CMK (cell line): ENCODE results near the gene IDUA.
"Not testable (repeated sequence)": the region's sequence is repeated elsewhere in the genome, so short reads cannot be mapped to it uniquely, and the experiment has no call there.

ENCODE experiments used
- DNase-seq: peaks from one replicate; pipeline ENCODE4 v3.0.0-alpha.2; 2010; ENCODE audit warnings: low read depth

The IDUA gene

DNA sequence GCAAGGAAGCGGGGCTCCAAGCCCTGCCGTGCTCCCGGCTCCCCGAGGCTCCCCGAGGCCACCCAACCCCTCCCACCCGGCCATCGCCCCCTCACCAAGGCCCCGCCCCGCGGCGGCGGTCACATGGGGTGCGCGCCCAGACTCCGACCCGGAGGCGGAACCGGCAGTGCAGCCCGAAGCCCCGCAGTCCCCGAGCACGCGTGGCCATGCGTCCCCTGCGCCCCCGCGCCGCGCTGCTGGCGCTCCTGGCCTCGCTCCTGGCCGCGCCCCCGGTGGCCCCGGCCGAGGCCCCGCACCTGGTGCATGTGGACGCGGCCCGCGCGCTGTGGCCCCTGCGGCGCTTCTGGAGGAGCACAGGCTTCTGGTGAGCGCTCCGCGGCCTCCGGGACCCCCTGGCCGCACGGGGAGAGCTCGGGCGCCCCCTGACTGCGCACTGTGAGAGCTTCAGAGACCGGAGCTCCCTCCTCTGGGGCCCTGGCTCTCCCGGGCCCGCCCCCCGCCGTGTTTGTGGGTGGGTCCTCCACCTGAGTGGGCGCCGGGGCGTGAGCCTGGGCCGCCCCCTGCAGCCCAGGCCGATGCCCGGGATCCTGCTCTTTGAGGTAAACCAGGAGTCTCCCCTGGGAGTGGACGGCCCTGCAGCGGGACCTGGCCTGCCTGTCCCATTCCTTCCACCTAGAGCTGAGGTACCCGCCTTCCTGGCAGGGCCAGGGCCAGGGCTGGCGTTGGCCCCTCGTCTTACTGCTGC, at the start of gene IDUA:
IDUA (plus strand) TSS at position 166 of the 745 bp plus-strand sequence; CDS start at position 207, 41 bp downstream.
- peak; percentile 74 for DNase-seq

DNA sequence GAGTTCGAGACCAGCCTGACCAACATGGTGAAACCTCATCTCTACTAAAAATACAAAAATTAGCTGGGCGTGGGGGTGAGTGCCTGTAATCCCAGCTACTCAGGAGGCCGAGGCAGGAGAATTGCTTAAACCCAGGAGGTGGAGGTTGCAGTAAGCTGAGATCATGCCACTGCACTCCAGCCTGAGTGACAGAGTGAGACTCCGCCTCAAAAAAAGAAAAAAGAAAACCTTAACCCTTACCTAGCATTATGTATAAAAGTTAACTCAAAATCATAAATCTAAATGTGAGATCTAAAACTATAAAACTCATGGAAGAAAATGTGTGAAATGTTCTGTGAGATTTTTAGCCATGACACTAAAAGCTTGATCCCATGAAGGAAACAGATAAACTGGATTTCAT, 47.3 kb upstream of the IDUA start:
- DNase-seq = not testable (repeated sequence)

DNA sequence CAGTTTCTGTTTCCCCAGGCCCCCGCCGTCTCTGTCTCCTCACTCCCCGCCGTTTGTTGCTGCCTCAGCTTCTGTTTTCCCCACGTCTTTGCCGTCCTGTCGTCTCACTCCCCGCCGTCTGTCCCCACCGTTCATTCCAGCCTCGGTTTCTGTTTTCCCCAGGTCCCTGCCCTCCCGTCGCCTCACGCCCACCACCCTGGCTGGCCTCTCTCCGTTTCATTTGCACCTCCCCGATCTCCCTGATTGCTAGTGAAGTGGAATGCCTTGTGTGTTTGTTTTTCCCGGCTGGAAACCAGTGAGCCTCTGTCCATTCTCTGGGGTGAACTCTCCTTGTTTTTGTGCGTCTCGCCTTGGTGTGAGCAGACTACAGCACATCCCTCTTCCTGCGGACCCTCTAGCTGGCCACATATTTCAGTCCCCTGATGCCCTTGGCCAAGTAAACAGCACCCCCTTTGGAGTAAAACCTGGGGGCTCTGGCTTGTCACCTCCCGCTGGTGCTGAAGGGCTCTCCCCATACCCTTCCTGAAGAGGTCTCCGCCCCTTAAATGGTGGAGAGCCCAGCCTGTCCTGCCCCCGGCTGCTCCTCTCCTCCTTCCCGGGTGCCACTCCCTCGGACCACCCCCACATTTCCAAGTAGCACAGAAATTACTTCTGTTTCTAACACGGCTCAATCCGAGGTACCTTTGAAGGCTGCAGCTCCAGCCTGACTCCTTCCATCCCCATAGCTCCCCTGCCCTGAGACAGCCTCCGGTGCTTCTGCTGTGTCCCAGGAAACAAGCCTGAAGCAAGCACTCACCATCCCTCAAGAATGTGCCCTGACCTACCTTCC, 41.4 kb upstream of the IDUA start:
- DNase-seq = no peak

DNA sequence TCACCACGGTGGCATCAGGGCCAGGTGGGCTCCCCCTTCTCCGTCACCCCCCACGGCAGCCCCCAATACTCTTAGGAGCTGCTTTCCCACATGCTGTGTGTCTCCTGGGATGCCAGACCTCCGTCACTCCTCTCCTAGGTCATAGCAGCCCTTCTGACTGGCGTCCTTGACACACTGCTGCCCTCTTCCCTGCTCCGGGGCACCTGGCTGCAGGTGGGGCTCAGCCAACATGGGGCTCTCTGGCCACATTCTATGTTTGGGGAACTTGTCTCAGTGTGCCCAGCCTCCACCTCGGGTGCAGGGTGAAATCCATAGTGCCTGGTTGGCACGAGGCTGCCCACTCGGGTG, 40.8 kb upstream of the IDUA start:
- DNase-seq = no peak

DNA sequence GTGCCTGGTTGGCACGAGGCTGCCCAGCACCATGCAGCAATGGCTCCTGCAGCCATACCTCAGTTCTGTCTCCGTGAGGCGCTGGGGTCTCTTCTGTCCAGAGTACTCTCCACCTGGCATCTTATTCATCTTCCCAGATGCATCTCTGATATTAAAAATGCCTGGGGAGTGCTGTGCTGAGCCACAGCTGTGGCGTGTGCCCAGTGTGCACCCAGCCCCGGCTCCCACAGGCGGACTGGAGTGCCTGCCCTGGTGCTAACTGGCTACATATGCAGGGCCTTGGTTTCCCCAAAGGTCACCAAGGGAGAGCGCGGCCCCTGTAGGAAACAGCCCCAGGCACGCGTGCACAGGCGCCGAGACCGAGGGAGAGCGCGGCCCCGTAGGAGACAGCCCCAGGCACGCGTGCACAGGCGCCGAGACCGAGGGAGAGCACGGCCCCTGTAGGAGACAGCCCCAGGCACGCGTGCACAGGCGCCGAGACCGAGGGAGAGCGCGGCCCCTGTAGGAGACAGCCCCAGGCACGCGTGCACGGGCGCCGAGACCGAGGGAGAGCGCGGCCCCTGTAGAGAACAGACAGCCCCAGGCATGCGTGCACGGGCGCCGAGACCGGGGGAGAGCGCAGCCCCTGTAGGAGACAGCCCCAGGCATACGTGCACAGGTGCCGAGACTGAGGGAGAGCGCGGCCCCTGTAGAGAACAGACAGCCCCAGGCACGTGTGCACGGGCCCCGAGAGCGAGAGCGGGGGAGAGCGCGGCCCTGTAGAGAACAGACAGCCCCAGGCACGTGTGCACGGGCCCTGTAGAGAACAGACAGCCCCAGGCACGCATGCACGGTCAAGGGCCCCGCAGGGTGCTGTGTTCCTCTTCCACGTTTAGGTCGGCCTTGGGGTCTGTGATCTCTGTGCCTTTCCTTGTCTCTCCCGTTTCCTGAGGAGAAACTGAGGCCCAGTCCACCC, 40.0 kb upstream of the IDUA start:
- no peak for DNase-seq

DNA sequence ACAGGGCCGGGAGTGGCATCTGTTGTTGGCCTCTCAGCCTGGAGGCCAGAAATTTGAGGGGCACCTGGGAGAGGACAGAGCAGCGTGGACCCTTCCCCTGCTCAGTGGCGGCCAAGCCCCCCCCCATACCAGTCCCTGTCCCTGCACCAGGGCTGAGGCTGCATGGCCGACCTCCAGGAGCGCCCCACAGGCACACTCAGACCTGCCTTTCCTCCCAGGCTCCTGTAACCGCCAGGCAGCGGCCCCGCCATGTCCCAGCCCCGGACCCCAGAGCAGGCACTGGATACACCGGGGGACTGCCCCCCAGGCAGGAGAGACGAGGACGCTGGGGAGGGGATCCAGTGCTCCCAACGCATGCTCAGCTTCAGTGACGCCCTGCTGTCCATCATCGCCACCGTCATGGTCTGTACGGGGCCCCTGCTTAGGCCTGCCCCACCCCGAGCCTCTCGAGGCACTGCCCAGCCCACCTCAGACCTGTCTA, 39.3 kb upstream of the IDUA start:
- DNase-seq = no peak

DNA sequence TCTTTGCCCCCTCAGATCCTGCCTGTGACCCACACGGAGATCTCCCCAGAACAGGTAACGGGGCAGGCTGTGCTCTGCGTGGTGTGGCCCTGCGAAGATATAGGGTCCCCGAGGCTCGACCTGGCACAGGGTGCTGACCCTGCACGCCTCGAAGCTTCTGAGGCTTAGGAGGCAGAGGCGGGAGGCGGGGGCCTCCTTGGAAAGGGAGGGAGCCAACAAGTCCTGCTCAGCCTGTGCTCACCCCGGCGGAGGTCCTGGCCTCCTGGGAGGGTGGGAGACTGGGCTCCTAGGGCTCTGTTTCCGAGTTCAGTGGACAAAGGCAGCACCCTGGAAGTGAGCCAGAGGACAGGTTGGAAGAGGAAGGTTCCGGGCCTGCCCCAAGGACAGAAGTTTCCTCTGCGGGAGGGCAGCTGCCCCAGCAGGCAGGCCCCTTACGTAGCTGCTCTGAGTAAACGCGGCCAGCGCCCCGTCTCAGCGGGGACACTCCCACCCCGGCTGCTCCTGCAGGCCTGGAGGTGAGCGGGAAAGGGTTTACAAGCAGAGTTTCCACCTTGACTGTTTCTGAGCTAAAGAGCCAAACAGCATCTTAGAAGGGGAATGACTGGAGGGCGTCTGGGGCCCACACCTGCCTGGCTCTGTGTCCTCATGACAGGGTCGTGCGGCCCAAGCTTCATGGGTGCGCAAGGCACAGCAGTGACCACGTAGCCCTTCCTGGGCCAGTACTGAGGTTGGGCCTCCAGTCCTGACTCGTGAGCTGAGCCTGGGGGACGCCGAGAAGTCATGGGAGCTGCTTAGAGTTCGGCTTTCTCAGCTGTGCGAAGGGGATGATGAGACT, 38.5 kb upstream of the IDUA start:
- DNase-seq = no peak

DNA sequence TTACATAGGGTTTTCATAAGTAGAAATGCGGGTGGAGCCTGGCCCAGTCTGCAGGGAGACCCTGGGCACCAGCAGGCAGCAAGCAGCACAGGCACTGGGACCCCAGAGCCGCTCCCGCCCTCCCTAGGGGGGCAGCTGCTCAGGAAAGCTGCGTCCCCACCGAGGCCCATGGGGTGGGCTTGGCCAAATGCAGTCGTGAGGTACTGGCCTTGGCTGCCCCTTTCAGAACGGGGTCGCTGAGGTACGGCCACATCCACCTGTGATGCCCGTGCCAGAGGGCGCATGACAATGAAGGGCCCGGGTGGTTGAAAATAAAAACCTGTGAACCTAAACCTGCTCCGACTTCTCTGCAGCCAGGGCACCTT, 37.9 kb upstream of the IDUA start:
- no peak for DNase-seq

DNA sequence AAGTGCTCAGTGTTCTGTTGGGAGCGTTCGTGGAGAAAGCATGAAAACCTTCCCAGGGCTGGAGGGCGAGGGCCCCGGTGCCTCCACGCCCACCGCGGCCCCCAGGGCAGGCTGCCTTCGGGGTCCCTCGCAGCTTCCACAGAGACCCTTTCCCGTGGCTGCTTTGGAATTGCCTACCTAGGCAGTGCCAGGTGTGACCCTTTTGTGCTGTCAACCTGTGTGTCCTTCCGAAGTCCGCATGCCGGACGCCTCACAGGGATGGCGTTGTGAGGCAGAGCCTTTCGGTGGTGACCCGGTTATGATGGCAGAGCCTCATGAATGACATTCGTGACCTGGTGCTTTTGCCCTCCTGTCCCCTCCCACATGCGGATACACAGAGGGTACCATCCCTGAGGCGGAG, 37.2 kb upstream of the IDUA start:
- DNase-seq = no peak

DNA sequence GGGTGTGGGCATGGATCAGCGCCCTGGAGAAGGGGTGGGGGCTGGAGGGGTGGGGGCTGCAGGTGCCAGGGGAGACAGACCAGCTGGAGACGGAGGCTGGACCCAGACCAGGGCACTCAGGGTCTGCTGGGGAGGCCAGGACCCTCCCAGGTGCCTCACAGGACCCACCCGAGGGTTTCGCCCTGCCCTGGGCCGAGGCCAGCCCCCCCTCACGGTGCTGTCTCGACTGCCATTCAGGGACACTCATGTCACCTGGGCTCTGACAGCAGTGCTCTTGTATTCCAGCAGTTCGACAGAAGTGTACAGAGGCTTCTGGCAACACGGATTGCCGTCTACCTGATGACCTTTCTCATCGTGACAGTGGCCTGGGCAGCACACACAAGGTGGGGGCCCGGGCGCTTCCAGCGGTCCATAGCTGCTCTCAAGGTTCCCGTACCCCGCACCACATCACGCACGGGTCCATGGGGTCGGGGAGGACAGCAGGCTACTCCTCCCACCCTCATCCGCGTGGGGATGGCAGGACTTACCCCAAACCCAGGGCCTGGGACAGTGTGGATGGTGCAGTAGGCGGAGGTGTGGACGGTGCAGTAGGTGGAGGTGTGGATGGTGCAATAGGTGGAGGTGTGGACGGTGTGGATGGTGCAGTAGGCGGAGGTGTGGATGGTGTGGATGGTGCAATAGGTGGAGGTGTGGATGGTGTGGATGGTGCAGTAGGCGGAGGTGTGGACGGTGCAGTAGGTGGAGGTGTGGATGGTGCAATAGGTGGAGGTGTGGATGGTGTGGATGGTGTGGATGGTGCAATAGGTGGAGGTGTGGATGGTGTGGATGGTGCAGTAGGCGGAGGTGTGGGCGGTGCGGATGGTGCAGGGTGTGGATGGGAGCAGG, 36.5 kb upstream of the IDUA start:
- no peak for DNase-seq

DNA sequence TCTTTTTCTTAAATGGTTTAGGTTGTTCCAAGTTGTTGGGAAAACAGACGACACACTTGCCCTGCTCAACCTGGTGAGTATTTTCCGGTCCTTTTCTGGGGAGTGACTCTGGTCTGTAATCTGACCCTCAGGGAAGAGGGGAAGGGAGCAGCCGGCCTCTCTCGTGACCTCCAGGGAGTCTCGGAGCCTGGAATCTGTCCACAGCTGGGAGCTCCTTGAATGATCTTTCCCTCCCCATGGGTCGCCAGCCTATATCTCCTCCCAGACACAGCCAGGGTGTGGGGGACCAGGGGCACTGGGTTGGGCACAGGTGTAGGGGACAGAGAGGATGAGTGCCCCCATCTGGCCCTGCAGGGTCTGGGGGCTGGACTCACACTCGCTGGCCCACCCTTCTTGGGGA, 35.7 kb upstream of the IDUA start:
- no peak for DNase-seq

DNA sequence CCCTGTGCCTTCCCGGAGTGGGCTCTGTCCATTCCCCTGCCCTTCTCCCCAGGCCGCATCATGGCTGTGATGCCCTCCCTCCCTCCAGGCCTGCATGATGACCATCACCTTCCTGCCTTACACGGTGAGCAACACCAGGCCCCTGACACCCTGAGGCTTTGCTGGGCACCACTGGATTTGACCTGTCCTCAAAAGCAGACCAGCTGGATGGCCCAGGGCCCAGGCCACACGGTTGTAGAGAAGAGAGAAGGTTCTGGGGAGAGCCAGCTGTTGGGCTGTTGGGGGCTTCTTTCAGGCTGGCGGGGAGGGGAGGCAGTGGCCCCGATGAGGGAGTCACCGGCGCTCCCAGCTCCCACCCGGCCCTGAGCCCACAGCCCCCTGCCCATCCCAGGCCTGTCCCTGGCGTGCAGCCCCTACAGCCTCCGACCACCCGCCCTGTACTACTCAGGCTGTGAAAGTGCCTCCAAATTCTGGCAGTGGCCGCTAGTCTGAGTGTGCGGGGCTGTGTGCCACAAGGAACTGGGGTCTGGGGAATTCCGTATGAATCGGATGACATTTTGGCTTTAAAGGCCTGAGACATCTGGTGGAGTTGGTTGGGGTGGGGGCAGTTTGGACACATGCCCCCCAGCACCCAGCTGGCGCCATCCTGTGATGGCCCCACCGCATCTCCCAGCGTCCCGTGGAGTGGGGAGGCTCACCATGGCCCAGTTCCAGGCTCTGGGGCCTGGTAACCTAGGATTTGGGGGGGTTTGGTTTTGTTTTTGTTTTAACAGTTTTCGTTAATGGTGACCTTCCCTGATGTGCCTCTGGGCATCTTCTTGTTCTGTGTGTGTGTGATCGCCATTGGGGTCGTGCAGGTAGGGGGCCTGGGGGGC, 35.0 kb upstream of the IDUA start:
- DNase-seq = no peak

DNA sequence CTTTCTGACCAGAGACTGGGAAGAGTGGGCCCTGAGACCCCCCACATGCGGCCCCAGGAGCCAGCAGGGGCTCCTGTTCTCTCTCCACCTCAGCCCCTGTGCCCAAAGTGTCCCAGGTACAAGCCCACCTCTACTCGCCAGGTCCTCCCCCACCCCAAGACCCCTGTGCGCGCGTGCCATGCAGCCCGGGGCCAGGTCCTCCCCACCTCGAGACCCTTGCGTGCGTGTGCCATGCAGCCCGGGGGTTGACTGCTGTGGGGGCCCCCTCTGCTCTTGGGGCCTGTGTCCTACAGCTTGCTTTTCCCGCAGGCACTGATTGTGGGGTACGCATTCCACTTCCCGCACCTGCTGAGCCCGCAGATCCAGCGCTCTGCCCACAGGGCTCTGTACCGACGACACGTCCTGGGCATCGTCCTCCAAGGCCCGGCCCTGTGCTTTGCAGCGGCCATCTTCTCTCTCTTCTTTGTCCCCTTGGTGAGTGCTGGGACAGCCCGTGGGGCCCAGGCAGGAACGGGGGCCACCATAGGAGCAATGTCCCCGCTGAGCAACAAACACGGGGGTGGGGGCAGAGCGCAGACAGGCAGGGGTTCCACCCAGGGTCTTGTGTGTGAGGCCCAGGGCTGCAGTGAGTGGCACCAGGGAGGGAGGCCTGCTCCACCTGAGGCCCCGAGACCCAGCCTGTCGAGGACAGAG, 33.8 kb upstream of the IDUA start:
- DNase-seq = no peak

DNA sequence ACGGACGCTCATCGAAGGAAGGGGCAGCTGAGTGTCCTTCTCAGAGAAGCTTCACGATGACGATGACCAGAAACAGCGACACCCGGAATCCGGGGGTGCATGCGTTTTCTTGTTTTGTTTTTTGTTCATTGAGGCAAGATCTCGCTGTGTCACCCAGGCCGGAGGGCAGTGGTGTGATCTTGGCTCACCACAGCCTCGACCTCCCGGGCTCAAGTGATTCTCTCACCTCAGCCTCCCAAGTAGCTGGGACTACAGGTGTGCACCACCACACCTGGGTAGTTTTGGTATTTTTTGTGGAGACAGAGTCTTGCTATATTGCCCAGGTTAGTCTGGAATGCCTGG, 33.3 kb upstream of the IDUA start:
- DNase-seq = no peak

DNA sequence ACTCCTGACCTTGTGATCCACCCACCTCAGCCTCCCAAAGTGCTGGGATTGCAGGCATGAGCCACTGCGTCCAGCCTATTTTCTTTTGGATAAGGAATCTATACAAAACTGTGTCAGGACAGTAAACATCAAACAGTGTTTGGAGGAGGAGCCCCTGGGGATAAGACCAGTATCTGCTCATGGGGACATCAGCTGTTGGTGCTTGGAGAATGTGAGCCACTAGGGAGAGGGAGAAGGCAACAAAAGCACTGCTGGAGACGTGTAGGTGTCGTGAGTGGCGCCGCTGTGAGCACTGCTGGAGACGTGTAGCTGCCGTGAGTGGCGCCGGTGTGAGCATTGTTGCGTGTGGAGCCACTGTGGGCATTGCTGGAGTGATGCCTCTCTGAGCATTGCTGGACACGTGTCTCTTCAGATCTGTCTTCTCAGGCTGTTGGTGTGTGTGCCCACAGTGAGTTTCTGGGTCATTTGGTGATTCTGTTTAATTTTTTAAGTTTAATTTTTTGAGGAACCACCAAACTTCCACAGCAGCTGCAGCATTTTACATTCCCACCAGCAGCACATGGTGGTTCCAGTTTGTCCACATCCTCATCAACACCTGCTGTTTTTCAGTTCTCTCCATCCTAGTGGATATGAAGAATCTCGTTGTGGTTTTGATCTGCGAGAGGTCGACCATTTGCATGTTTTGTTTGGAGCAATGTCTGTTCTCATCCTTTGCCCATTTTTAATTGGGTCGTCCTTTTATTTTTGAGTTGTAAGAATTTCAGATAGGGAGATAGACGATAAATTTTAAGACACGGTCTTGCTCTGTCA, 32.4 kb upstream of the IDUA start:
- DNase-seq = no peak

DNA sequence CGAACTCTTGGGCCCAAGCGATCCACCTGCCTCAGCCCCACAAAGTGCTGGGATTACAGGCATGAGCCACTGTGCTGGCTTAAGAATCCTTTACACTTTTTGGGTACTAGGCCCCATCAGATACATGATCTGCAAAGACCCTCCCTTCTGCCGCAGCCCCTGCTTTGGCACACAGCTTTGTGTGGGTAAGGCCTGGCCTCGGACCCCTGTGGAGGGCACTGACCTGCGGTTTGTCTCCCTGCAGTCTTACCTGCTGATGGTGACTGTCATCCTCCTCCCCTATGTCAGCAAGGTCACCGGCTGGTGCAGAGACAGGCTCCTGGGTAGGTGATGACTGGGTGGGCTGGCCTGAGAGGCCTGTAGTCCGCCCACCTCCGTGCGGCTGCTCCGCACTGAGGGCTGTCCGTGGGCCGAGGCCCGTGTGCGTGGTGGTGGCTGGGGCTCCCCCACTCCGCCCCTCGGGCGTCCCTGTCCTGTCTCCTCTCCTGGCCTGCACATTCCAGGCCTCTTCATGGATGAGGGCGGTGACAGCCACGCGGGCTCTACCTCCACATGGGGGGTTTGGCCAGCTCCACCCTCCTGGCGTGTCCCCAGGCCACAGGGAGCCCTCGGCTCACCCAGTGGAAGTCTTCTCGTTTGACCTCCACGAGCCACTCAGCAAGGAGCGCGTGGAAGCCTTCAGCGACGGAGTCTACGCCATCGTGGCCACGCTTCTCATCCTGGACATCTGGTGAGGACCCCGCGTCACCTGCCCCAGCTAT, 31.5 kb upstream of the IDUA start:
- no peak for DNase-seq

DNA sequence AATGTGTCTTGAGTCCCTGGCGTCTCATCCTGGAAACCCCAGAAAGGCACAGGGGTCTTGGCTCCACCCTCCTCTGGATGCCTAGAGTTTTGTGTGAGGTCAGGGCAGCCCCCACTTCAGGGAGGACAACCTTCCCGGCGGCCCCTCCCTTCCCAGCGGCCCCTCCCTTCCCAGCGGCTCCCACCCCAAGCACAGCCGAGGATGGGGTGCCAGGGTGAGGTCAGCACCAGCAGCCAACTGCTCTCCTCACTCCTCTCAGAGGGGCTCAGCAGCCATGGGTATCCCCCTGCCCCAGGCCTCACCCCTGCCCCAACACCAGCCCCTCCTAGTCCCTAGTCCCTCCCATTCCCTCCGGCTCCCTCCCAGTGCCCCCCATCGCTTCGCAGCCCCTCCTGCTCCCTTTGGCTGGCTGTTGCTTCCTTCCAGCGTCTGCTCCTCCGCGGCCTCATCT, 30.9 kb upstream of the IDUA start:
- DNase-seq = no peak
